ENCODE measurements around the gene TECRL. TPM values are rescaled to one million over a fixed set of nuclear protein-coding genes. Genes with fewer than 3 reads are reported as not detected.

Gene TECRL
- total RNA-seq, 4 donors from 2014 or later: 14.4 to 21.8 (median 17.2) TPM

DNA sequence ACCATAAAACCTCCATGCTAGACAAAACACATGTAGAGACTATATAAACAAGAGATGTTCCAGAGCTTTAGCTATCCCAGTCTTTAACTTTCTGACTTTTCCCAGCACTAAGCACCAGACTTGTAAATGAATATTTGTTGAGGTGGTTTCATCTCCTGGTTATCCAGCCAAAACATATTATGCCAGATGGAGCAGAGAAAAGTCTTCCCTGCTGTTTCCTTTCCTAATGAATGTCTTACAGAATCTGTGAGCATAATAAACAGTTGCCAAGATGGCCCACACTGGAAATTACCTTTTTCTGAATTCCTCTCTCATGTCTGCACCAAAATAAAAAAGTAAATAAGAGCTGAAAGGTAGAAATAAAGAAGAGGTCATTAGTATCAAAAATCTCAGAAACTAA is 159.2 kb downstream of the TECRL start:
- TF ChIP-seq POLR2A (IDR thresholded peaks at IDR 0.05): no peak
- Histone ChIP-seq H3K36me3 (no peaks in the 10 kb centered on the region), H3K27ac (no peak overlapping the region), H3K27me3 (no peaks in the 10 kb centered on the region), H3K4me1 (no peaks in the 10 kb centered on the region), H3K4me3 (no peak overlapping the region), H3K9me3 (peaks cover 0 to 4% (median 0%) of the 10 kb centered on the region in 3 donors)
- no peak for ATAC-seq
- DNase-seq: no peak
- intact Hi-C loops (cut with DNase I; ENCODE audit: low total_unique reads) (no loop called here), in situ Hi-C loops (cut with MboI; ENCODE audit: low sequenced_read_pairs in 4 of 4) (no loop called here)

DNA sequence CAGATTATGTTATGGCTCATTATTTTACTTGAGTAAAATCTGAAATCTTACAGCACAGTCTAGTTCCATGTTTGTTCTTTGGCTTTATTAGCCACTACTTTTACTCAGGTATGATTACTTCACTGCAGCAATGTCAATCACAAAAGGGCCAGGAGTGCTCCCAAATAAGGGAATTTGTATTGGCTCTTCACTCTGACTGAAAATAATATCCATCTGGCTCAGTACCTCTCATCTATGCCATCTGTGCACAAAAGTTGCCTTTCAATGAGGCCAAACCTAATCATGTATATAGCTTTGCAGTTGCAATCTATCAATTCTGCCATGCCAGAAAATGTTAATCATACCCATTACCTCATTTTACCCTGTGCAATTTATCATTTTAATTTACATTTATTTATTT is 161.1 kb downstream of the TECRL start:
- in situ Hi-C loops (cut with MboI; ENCODE audit: low sequenced_read_pairs in 4 of 4): no loop called here
- H3K27me3 ChIP-seq: no peaks in the 10 kb centered on the region
- no peak overlapping the region for H3K4me3 ChIP-seq
- peaks cover 0 to 4% (median 0%) of the 10 kb centered on the region in 3 donors for H3K9me3 ChIP-seq
- no peaks in the 10 kb centered on the region for H3K4me1 ChIP-seq
- DNase-seq: no peak
- no peak for ATAC-seq
- intact Hi-C loops (cut with DNase I; ENCODE audit: low total_unique reads): no loop called here
- H3K27ac ChIP-seq: no peak overlapping the region
- TF ChIP-seq, protein P1, sequence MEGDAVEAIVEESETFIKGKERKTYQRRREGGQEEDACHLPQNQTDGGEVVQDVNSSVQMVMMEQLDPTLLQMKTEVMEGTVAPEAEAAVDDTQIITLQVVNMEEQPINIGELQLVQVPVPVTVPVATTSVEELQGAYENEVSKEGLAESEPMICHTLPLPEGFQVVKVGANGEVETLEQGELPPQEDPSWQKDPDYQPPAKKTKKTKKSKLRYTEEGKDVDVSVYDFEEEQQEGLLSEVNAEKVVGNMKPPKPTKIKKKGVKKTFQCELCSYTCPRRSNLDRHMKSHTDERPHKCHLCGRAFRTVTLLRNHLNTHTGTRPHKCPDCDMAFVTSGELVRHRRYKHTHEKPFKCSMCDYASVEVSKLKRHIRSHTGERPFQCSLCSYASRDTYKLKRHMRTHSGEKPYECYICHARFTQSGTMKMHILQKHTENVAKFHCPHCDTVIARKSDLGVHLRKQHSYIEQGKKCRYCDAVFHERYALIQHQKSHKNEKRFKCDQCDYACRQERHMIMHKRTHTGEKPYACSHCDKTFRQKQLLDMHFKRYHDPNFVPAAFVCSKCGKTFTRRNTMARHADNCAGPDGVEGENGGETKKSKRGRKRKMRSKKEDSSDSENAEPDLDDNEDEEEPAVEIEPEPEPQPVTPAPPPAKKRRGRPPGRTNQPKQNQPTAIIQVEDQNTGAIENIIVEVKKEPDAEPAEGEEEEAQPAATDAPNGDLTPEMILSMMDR (IDR thresholded peaks at IDR 0.05 in 4 of 5, conservative IDR thresholded peaks at IDR 0.05 in 1 of 5): no peak
- no peak for TF ChIP-seq POLR2A (IDR thresholded peaks at IDR 0.05)
- H3K36me3 ChIP-seq: no peaks in the 10 kb centered on the region

DNA sequence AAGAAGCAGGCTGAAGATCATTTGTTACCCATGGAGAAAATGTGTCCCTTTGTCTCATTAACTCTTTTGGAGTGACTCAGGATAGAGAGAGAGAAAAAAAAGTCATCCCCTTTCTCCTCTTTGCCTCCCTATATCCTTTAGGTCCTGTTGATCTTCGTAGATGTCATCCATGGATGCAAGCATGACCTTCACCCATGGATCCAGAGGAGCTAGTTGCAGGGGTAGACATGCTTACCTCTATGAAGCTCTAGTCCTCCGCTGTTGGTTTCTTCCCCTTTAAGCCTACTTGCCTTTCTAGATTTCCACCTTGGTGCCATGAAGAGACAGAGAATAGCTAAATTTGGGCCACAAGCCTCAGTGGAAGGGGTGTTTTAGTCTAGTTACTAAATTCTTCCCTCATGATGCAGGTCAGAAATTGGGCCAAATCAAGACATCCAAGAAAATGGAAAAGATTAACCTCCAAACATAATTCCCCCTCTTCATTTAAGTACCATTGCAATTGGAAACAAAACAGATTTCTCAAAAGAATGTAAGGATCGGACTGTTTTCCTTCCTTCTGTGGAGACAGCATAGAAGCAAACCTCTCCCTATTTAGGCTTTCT is 178.4 kb downstream of the TECRL start:
- in situ Hi-C loops (cut with MboI; ENCODE audit: low sequenced_read_pairs in 4 of 4): no loop called here

More for the DNA sequence above, 178.4 kb downstream of the TECRL start:
- DNase-seq: no peak
- TF ChIP-seq, protein P1 (IDR thresholded peaks at IDR 0.05 in 4 of 5, conservative IDR thresholded peaks at IDR 0.05 in 1 of 5): no peak
- no peak for TF ChIP-seq POLR2A (IDR thresholded peaks at IDR 0.05)
- ATAC-seq: no peak
- H3K36me3 ChIP-seq: no peaks in the 10 kb centered on the region
- intact Hi-C loops (cut with DNase I; ENCODE audit: low total_unique reads): no loop called here
- H3K9me3 ChIP-seq: no peaks in the 10 kb centered on the region
- no peak overlapping the region for H3K27ac ChIP-seq
- no peak overlapping the region for H3K4me3 ChIP-seq
- H3K4me1 ChIP-seq: no peaks in the 10 kb centered on the region
- no peaks in the 10 kb centered on the region for H3K27me3 ChIP-seq

Measured in gastrocnemius medialis (tissue), 4 donors.